Muscle of leg (tissue), 11 donors: ENCODE measurements around the gene GALNT10. TPM values are rescaled to one million over a fixed set of nuclear protein-coding genes. Genes with fewer than 3 reads are reported as not detected.

Experiments used
- DNase-seq: peaks from one replicate; pipeline ENCODE4 v3.0.0; 2013
- H3K27ac ChIP-seq: one replicate; pipeline ENCODE4 v1.5.1; 2013; ENCODE audit warnings: mild to moderate bottlenecking, low read length, control low read depth
- H3K27me3 ChIP-seq: one replicate; pipeline ENCODE4 v1.6.1; 2013; ENCODE audit warnings: low read length; ENCODE audit not compliant: control insufficient read depth, insufficient read depth
- H3K36me3 ChIP-seq: one replicate; pipeline ENCODE4 v1.6.1; 2013; ENCODE audit warnings: low read length; ENCODE audit not compliant: control insufficient read depth, insufficient read depth
- H3K4me1 ChIP-seq: one replicate; pipeline ENCODE4 v1.6.1; 2013; ENCODE audit warnings: low read length; ENCODE audit not compliant: control insufficient read depth, insufficient read depth
- H3K4me3 ChIP-seq: one replicate; pipeline ENCODE4 v1.5.1; 2013; ENCODE audit warnings: low read length, control low read depth
- H3K9me3 ChIP-seq: replicated peaks from 2 replicates; pipeline ENCODE4 v1.6.1; 2013; ENCODE audit warnings: low read depth, low read length; ENCODE audit not compliant: control insufficient read depth
- WGBS: methylation state at CpG from one replicate; pipeline ENCODE4 v1.1.5; 2013; ENCODE audit warnings: missing lambda C conversion rate; ENCODE audit not compliant: insufficient coverage; 5-methylcytosine and 5-hydroxymethylcytosine counted together
- polyA plus RNA-seq, 8 donors: library from polyadenylated mRNA; unstranded; fragments of 120-200 nt; gene quantifications; one replicate each; pipeline versions ENCODE4 v1.2.1 to v1.2.3, GENCODE V29; 2013; ENCODE audit warnings: inconsistent platforms in 1 of 8, low replicate concordance in 1 of 8; ENCODE audit not compliant: insufficient read length in 8 of 8, insufficient read depth in 1 of 8
- total RNA-seq: library from RNA; stranded (reverse); fragments of 120-200 nt; gene quantifications from one replicate; pipeline ENCODE4 v1.2.4, GENCODE V29; 2013

The GALNT10 gene
- total and polyA plus RNA-seq, 9 donors, result 16.6 to 27.8 (median 20.5) TPM

- 5% methylated on average over 29 of the region's 37 CpGs for WGBS
- peak overlapping the region; percentile 40 for H3K4me3 ChIP-seq
- no peak overlapping the region for H3K27ac ChIP-seq
- no peaks in the 10 kb centered on the region for H3K9me3 ChIP-seq
- peaks cover 11% of the 10 kb centered on the region for H3K36me3 ChIP-seq
- peak; percentile 88 for DNase-seq
- H3K27me3 ChIP-seq, result no peaks in the 10 kb centered on the region
- peaks cover 7% of the 10 kb centered on the region for H3K4me1 ChIP-seq
Measured at GRCh38 chr5:154405078-154405792, 214.7 kb downstream of the GALNT10 start.

GRCh38 chr5:154406231-154406630 is 215.7 kb downstream of the GALNT10 start:
- 80% methylated on average over 2 of the region's 8 CpGs for WGBS
- no peak overlapping the region for H3K27ac ChIP-seq
- no peak overlapping the region for H3K4me3 ChIP-seq
- H3K4me1 ChIP-seq, result peaks cover 7% of the 10 kb centered on the region
- no peaks in the 10 kb centered on the region for H3K27me3 ChIP-seq
- peaks cover 20% of the 10 kb centered on the region for H3K36me3 ChIP-seq
- DNase-seq, result no peak
- no peaks in the 10 kb centered on the region for H3K9me3 ChIP-seq

GRCh38 chr5:154406826-154407225 is 216.3 kb downstream of the GALNT10 start:
- no peak for DNase-seq
- Histone ChIP-seq H3K27me3 (no peaks in the 10 kb centered on the region), H3K27ac (no peak overlapping the region), H3K36me3 (peaks cover 22% of the 10 kb centered on the region), H3K4me1 (peaks cover 7% of the 10 kb centered on the region), H3K9me3 (no peaks in the 10 kb centered on the region), H3K4me3 (no peak overlapping the region)
- WGBS, result 83% methylated on average over 2 of the region's 4 CpGs

- no peaks in the 10 kb centered on the region for H3K9me3 ChIP-seq
- DNase-seq, result no peak
- no peaks in the 10 kb centered on the region for H3K27me3 ChIP-seq
- 88% methylated on average over 3 of the region's 6 CpGs for WGBS
- H3K36me3 ChIP-seq, result peaks cover 36% of the 10 kb centered on the region
- peaks cover 7% of the 10 kb centered on the region for H3K4me1 ChIP-seq
- H3K27ac ChIP-seq, result no peak overlapping the region
- no peak overlapping the region for H3K4me3 ChIP-seq
Measured at GRCh38 chr5:154408811-154409210, 218.3 kb downstream of the GALNT10 start.

DNA sequence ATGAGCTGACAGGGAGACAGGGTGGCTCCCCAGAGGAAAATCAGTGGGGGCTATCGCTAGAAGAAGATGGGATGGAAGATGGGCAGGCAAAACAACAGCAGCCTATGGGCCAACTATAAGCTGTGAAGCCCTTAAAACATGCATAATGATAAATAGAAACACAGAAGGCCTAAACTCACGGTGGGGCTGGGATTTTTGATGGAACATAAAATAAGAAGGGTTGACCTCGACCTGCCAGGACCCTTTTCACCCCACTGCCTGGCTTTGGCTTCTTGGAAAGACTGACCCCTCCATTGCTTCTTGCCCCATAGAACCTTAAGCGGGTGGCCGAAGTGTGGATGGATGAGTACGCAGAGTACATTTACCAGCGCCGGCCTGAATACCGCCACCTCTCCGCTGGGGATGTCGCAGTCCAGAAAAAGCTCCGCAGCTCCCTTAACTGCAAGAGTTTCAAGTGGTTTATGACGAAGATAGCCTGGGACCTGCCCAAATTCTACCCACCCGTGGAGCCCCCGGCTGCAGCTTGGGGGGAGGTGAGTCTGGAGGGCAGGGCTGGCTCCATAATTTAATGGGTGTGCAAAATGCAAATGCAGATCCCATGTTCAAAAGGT is 218.8 kb downstream of the GALNT10 start:
- DNase-seq, result no peak
- WGBS, result 88% methylated on average over 12 of the region's 15 CpGs
- H3K9me3 ChIP-seq, result no peaks in the 10 kb centered on the region
- H3K4me3 ChIP-seq, result no peak overlapping the region
- H3K36me3 ChIP-seq, result peaks cover 36% of the 10 kb centered on the region
- H3K27me3 ChIP-seq, result no peaks in the 10 kb centered on the region
- peaks cover 7% of the 10 kb centered on the region for H3K4me1 ChIP-seq
- no peak overlapping the region for H3K27ac ChIP-seq

DNA sequence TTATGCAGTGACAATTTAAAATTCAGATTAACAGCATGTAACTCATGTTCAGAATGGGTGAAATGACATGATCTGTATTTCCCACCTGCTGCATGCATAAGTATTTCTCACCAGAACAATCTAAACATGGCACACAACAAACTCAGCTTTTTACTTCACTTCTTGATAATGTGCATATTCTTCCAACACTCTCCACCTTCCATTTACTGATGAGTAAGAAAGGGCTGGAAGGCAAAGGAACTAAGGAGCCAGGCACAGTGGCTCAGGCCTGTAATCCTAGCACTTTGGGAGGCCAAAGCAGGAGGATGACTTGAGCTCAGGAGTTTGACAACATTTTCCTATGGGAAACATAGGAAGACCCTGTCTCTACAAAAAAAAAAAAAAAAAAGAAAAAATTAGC is 219.5 kb downstream of the GALNT10 start:
- Histone ChIP-seq H3K9me3 (no peaks in the 10 kb centered on the region), H3K27me3 (no peaks in the 10 kb centered on the region), H3K36me3 (peaks cover 36% of the 10 kb centered on the region), H3K4me3 (no peak overlapping the region), H3K4me1 (peaks cover 4% of the 10 kb centered on the region), H3K27ac (no peak overlapping the region)
- no peak for DNase-seq

- Histone ChIP-seq H3K36me3 (peaks cover 38% of the 10 kb centered on the region), H3K27ac (no peak overlapping the region), H3K9me3 (no peaks in the 10 kb centered on the region), H3K4me1 (no peaks in the 10 kb centered on the region), H3K27me3 (no peaks in the 10 kb centered on the region), H3K4me3 (no peak overlapping the region)
- DNase-seq, result no peak
- WGBS, result 73% methylated on average over 4 of the region's 6 CpGs
Measured at GRCh38 chr5:154410786-154411185, 220.3 kb downstream of the GALNT10 start.

DNA sequence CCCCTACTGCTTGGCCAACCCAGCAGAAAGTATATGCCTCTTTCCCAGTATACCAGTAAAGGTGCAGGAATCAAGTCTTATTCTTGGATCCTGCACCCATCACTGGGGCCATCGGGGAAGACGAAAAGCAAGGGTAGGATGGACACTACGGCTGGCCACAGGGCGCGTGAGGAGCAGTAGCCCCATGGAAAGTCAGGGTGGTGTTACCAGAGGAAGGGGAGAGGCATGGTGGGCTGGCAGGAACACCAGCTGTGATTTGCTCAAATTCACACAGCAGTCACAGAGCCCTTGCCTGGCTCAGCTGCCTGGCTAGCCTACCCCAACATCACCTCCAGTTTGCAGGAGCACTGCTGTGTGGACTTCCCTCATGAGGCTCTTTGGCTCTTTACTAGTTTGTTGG is 220.8 kb downstream of the GALNT10 start:
- 97% methylated on average over 5 of the region's 5 CpGs for WGBS
- no peaks in the 10 kb centered on the region for H3K27me3 ChIP-seq
- no peak for DNase-seq
- no peak overlapping the region for H3K27ac ChIP-seq
- H3K4me1 ChIP-seq, result no peaks in the 10 kb centered on the region
- peaks cover 41% of the 10 kb centered on the region for H3K36me3 ChIP-seq
- H3K9me3 ChIP-seq, result no peaks in the 10 kb centered on the region
- no peak overlapping the region for H3K4me3 ChIP-seq

- H3K27ac ChIP-seq, result no peak overlapping the region
- H3K36me3 ChIP-seq, result peaks cover 51% of the 10 kb centered on the region
- DNase-seq, result no peak
- no peaks in the 10 kb centered on the region for H3K9me3 ChIP-seq
- no peaks in the 10 kb centered on the region for H3K4me1 ChIP-seq
- WGBS, result 100% methylated on average over 2 of the region's 3 CpGs
- H3K4me3 ChIP-seq, result no peak overlapping the region
- H3K27me3 ChIP-seq, result no peaks in the 10 kb centered on the region
Measured at GRCh38 chr5:154412316-154412715, 221.8 kb downstream of the GALNT10 start.

GRCh38 chr5:154412925-154413324 is 222.4 kb downstream of the GALNT10 start:
- H3K36me3 ChIP-seq, result peaks cover 55% of the 10 kb centered on the region
- H3K4me3 ChIP-seq, result no peak overlapping the region
- no peaks in the 10 kb centered on the region for H3K27me3 ChIP-seq
- WGBS, result 79% methylated on average over 7 of the region's 9 CpGs
- H3K9me3 ChIP-seq, result no peaks in the 10 kb centered on the region
- H3K4me1 ChIP-seq, result no peaks in the 10 kb centered on the region
- no peak for DNase-seq
- H3K27ac ChIP-seq, result no peak overlapping the region
